Right lobe of liver (tissue), 4 donors: ENCODE data around the gene RBM26.

Source experiments
- POLR2A ChIP-seq: fragments of 450-650 bp; IDR thresholded peaks from one replicate; pipeline ENCODE4 v1.6.1; 2017; ENCODE audit warnings: antibody characterized with exemption, mild to moderate bottlenecking
- TF ChIP-seq, protein P1 (sequence below), 4 donors: fragments of 200-600 bp in 3 of 4; fragments of 450-650 bp in 1 of 4; IDR thresholded peaks; one replicate each; pipeline versions ENCODE4 v1.5.1 to v1.8.0; 2016 to 2022; ENCODE audit warnings: antibody characterized with exemption in 4 of 4, mild to moderate bottlenecking in 2 of 4
- donor health status: DM: no; HTN: no; CAD: no.
- donor health status: DM: no; HTN: no; CAD: no.
- donor health status: DM: no; HTN: yes; CAD: no.

DNA sequence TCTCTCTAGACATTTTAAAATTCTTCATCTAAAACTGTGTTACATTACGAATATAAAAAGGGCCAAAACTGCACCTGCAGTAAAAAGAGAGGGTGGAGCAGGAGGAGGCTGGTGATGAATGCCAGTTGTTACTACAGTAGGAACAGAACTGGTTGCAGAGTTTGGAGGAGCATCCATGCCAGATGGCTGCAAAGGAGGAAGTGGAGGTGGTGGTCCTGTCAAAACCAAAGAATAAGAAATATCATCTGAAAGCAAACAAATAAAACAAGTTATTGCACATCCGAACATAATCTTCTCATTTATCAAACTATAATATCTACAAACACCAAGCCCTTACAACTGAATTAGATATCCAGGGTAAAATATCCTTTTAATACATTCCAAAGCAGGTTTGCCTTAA is 40.1 kb downstream of the RBM26 start:
- TF ChIP-seq, protein P1, sequence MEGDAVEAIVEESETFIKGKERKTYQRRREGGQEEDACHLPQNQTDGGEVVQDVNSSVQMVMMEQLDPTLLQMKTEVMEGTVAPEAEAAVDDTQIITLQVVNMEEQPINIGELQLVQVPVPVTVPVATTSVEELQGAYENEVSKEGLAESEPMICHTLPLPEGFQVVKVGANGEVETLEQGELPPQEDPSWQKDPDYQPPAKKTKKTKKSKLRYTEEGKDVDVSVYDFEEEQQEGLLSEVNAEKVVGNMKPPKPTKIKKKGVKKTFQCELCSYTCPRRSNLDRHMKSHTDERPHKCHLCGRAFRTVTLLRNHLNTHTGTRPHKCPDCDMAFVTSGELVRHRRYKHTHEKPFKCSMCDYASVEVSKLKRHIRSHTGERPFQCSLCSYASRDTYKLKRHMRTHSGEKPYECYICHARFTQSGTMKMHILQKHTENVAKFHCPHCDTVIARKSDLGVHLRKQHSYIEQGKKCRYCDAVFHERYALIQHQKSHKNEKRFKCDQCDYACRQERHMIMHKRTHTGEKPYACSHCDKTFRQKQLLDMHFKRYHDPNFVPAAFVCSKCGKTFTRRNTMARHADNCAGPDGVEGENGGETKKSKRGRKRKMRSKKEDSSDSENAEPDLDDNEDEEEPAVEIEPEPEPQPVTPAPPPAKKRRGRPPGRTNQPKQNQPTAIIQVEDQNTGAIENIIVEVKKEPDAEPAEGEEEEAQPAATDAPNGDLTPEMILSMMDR (IDR thresholded peaks at IDR 0.05): no peak
- TF ChIP-seq POLR2A: no peak
